ENCODE data around the gene EDA.

The EDA gene

DNA sequence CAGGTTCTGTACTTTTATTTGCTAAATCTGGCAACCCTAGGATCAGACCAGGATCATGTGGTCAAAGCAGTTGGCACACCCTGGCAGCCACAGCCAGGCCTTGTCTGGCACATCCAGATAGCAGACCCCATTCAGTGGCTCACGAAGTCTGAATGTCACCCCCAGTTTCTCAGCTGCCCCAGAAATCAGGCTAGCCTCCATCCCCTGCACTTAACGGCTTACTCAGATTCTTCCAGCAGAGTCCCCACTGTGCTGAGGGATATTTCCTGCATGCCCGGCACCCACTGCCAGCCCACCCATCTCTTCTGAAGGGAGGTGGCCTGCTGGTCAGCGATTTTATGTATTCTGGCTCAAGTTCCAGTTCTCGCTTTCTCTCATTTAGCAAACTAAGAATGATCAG lies 438.5 kb downstream of the EDA start:
- H3K9ac ChIP-seq (ENCODE audit: low read length), result no peak overlapping the region
- peaks cover 18% of the 10 kb centered on the region; the same call in 1 of the 2 replicates for H3K9me3 ChIP-seq (ENCODE audit: control insufficient read depth, insufficient read depth, low read depth, low read length)
- H3K36me3 ChIP-seq (ENCODE audit: control insufficient read depth, insufficient read depth, low read length), result no peaks in the 10 kb centered on the region
- H3K27me3 ChIP-seq (ENCODE audit: control insufficient read depth, insufficient read depth, low read length), result no peaks in the 10 kb centered on the region
- no peaks in the 10 kb centered on the region for H3K4me1 ChIP-seq (ENCODE audit: control insufficient read depth, insufficient read depth, low read length)
- H3K4me3 ChIP-seq (ENCODE audit: low read depth, low read length), result no peak overlapping the region
- no peak overlapping the region for H3K27ac ChIP-seq (ENCODE audit: low read depth, low read length)

DNA sequence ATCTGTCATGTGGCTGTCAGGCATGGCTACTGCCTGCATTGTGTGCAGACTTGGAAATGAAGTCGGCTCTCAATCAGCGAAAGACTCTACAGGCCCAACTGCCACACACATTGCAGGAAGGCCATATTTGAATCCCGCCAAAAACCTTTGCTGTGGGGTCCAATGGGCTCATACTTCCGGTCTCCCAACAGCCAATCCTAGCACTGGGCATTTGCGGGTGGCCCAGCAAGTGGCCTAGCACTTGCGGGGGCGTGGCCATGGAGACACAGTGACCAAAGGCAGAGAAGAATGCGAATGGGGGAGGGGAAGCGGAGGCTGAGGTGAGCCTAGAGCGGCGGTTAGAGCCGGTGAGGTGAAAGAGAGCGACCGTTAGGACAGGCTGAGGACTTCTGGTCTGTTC lies 446.2 kb downstream of the EDA start, which contains the start of gene OTUD6A:
OTUD6A (plus strand) TSS at position 382 of the 400 bp plus-strand sequence. CDS start 68 bp downstream, outside the sequence.
- Histone ChIP-seq H3K27me3 (ENCODE audit: control insufficient read depth, insufficient read depth, low read length) (peaks cover 4% of the 10 kb centered on the region; the same call in 1 of the 2 replicates), H3K9me3 (ENCODE audit: control insufficient read depth, insufficient read depth, low read depth, low read length) (peaks cover 16% of the 10 kb centered on the region)

DNA sequence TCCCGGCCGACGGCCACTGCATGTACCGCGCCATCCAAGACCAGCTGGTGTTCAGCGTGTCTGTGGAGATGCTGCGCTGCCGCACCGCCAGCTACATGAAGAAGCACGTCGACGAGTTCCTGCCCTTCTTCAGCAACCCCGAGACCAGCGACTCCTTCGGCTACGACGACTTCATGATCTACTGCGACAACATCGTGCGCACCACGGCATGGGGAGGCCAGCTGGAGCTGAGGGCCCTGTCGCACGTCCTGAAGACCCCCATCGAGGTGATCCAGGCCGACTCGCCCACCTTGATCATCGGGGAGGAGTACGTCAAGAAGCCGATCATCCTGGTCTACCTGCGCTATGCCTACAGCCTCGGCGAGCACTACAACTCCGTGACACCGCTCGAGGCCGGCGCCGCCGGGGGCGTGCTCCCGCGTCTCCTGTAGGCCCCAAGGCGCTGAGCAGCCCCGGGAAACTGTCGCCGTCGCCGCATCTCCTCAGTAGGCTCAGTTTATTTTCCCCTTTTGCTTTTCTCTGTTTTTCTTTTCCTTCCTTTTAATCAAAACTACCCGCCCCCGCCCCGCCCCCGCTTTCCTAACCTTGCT lies 447.1 kb downstream of the EDA start:
- H3K9me3 ChIP-seq (ENCODE audit: control insufficient read depth, insufficient read depth, low read depth, low read length), result peaks cover 16% of the 10 kb centered on the region
- peaks cover 4% of the 10 kb centered on the region; the same call in 1 of the 2 replicates for H3K27me3 ChIP-seq (ENCODE audit: control insufficient read depth, insufficient read depth, low read length)
- H3K27ac ChIP-seq (ENCODE audit: low read depth, low read length), result no peak overlapping the region
- H3K36me3 ChIP-seq (ENCODE audit: control insufficient read depth, insufficient read depth, low read length), result no peaks in the 10 kb centered on the region
- no peak overlapping the region for H3K9ac ChIP-seq (ENCODE audit: low read length)
- no peak overlapping the region for H3K4me3 ChIP-seq (ENCODE audit: low read depth, low read length)
- H3K4me1 ChIP-seq (ENCODE audit: control insufficient read depth, insufficient read depth, low read length), result no peaks in the 10 kb centered on the region

More for the DNA sequence above, 446.2 kb downstream of the EDA start, which contains the start of gene OTUD6A:
- Histone ChIP-seq H3K27ac (ENCODE audit: low read depth, low read length) (no peak within 1 kb of the TSS), H3K4me1 (ENCODE audit: control insufficient read depth, insufficient read depth, low read length) (no peaks in the 10 kb centered on the region), H3K4me3 (ENCODE audit: low read depth, low read length) (no peak within 1 kb of the TSS), H3K9ac (ENCODE audit: low read length) (no peak within 1 kb of the TSS), H3K36me3 (ENCODE audit: control insufficient read depth, insufficient read depth, low read length) (no peaks in the 10 kb centered on the region)

DNA sequence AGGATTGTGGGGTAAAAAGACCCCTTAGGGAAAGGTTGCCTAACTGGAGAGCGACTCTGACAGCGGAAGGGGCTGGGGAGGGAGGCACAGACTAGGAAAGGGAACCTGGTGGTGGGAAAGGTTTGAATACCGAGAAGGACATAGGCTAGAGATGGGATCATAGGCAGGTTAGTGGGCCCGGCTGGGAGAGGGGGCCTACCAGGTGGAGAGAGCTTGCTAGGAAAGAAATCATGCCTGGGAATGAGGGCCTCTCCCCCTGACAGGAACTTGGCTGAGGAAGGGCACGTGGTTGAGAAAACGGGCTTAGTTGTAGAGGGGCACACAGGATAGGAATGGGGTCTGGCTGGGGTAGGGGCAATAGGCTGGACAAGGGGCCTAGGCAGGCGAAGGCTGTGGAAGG lies 450.7 kb downstream of the EDA start:
- peaks cover 4% of the 10 kb centered on the region; the same call in 1 of the 2 replicates for H3K27me3 ChIP-seq (ENCODE audit: control insufficient read depth, insufficient read depth, low read length)
- no peak overlapping the region for H3K27ac ChIP-seq (ENCODE audit: low read depth, low read length)
- no peak overlapping the region for H3K4me3 ChIP-seq (ENCODE audit: low read depth, low read length)
- no peak overlapping the region for H3K9ac ChIP-seq (ENCODE audit: low read length)
- peaks cover 12% of the 10 kb centered on the region for H3K9me3 ChIP-seq (ENCODE audit: control insufficient read depth, insufficient read depth, low read depth, low read length)
- no peaks in the 10 kb centered on the region for H3K4me1 ChIP-seq (ENCODE audit: control insufficient read depth, insufficient read depth, low read length)
- H3K36me3 ChIP-seq (ENCODE audit: control insufficient read depth, insufficient read depth, low read length), result no peaks in the 10 kb centered on the region

DNA sequence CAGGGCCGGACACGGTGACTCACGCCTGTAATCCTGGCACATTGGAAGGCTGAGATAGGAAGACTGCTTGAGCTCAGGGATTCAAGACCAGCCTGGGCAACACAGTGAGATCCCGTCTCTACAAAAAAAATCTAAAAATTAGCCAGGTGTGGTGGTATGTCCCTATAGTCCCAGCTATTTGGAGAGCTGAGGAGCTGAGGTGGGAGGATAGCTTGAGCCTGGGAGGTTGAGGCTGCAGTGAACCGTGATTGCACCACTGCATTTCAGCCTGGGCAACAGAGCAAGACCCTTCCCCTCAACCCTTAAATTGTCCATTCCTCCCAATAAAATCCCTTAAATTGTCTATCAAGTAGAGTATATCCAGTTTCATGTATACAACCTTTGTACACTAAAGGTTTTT lies 463.4 kb downstream of the EDA start:
- peaks cover 26% of the 10 kb centered on the region for H3K9me3 ChIP-seq (ENCODE audit: control insufficient read depth, insufficient read depth, low read depth, low read length)
- H3K9ac ChIP-seq (ENCODE audit: low read length), result no peak overlapping the region
- no peak overlapping the region for H3K27ac ChIP-seq (ENCODE audit: low read depth, low read length)
- H3K27me3 ChIP-seq (ENCODE audit: control insufficient read depth, insufficient read depth, low read length), result no peaks in the 10 kb centered on the region
- no peaks in the 10 kb centered on the region for H3K4me1 ChIP-seq (ENCODE audit: control insufficient read depth, insufficient read depth, low read length)
- no peak overlapping the region for H3K4me3 ChIP-seq (ENCODE audit: low read depth, low read length)
- H3K36me3 ChIP-seq (ENCODE audit: control insufficient read depth, insufficient read depth, low read length), result no peaks in the 10 kb centered on the region

DNA sequence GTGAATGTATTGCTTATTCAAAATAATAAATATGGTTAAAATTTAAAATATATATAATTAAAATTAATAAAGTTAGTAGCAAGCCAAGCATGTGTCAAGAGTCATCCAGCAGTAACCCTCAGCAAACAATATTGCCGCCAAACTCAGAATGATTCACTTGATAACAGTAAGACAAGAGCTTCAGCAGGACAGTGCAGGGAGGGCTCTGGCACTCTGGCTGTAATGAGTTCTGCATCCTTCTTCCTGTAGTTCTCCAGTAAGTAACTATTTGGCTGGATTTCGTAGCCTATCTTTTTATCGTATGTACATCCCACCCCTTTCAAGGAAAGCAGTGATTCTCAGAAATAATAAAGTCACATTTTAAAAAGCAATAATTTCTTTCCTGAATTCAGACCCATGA lies 464.0 kb downstream of the EDA start:
- Histone ChIP-seq H3K27ac (ENCODE audit: low read depth, low read length) (no peak overlapping the region), H3K4me1 (ENCODE audit: control insufficient read depth, insufficient read depth, low read length) (no peaks in the 10 kb centered on the region), H3K27me3 (ENCODE audit: control insufficient read depth, insufficient read depth, low read length) (no peaks in the 10 kb centered on the region)

DNA sequence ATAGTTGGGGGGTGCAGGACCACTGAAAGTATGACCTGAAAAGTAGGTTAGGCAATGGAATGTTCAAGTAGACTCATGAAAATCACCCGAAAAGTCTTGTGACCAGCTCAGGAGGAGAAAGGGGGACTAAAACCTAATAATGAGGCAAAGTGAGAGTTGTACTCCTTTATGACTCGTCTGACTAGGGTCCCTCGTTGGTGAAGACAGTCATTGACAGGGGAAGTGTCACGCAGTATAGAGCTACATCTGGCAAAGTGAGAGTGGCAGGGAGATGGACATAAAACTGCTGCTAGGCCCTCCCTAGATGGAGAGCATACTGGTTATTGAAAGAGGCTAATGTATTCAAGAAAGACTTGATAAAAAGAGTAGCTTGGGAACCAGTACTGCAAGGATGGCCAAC lies 466.8 kb downstream of the EDA start:
- peaks cover 12% of the 10 kb centered on the region for H3K9me3 ChIP-seq (ENCODE audit: control insufficient read depth, insufficient read depth, low read depth, low read length)
- no peaks in the 10 kb centered on the region for H3K27me3 ChIP-seq (ENCODE audit: control insufficient read depth, insufficient read depth, low read length)
- H3K36me3 ChIP-seq (ENCODE audit: control insufficient read depth, insufficient read depth, low read length), result no peaks in the 10 kb centered on the region
- H3K9ac ChIP-seq (ENCODE audit: low read length), result no peak overlapping the region
- no peak overlapping the region for H3K4me3 ChIP-seq (ENCODE audit: low read depth, low read length)
- no peak overlapping the region for H3K27ac ChIP-seq (ENCODE audit: low read depth, low read length)
- H3K4me1 ChIP-seq (ENCODE audit: control insufficient read depth, insufficient read depth, low read length), result no peaks in the 10 kb centered on the region

More for the DNA sequence above, 464.0 kb downstream of the EDA start:
- Histone ChIP-seq H3K9ac (ENCODE audit: low read length) (no peak overlapping the region), H3K4me3 (ENCODE audit: low read depth, low read length) (no peak overlapping the region), H3K9me3 (ENCODE audit: control insufficient read depth, insufficient read depth, low read depth, low read length) (peaks cover 26% of the 10 kb centered on the region), H3K36me3 (ENCODE audit: control insufficient read depth, insufficient read depth, low read length) (no peaks in the 10 kb centered on the region)

DNA sequence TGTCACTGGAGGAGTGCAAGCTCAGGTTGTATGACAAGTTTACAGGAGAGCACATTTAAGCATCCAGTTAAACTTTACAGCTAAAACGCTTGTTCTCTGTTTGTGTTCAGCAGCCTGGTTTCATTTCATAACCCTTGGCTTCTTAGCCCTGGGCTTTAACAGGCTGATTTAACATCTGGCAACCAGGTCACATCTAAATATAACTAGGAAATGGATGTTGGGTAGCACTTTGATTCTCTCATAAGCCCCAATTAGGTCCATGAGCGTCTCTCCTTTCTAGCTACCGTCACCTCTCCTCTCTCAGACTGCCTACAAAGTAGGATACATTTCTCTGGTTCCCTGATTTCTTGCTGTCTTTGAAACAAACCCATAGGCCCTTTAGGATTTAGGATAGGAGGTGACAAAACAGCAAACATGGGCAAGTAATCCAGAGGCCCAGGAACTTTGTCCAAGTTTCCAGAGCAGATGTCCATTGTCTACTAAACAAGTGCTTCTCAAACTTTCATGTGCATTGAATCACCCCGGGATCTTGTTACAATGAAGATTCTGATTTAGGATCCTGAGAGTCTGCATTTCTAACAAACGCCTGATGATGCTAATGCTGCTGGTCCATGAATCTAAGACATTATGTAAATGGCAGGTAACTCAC lies 468.8 kb downstream of the EDA start:
- Histone ChIP-seq H3K4me1 (ENCODE audit: control insufficient read depth, insufficient read depth, low read length) (no peaks in the 10 kb centered on the region), H3K27me3 (ENCODE audit: control insufficient read depth, insufficient read depth, low read length) (no peaks in the 10 kb centered on the region), H3K9ac (ENCODE audit: low read length) (no peak overlapping the region), H3K27ac (ENCODE audit: low read depth, low read length) (no peak overlapping the region), H3K4me3 (ENCODE audit: low read depth, low read length) (no peak overlapping the region), H3K9me3 (ENCODE audit: control insufficient read depth, insufficient read depth, low read depth, low read length) (peaks cover 11% of the 10 kb centered on the region; the same call in 1 of the 2 replicates), H3K36me3 (ENCODE audit: control insufficient read depth, insufficient read depth, low read length) (no peaks in the 10 kb centered on the region)

DNA sequence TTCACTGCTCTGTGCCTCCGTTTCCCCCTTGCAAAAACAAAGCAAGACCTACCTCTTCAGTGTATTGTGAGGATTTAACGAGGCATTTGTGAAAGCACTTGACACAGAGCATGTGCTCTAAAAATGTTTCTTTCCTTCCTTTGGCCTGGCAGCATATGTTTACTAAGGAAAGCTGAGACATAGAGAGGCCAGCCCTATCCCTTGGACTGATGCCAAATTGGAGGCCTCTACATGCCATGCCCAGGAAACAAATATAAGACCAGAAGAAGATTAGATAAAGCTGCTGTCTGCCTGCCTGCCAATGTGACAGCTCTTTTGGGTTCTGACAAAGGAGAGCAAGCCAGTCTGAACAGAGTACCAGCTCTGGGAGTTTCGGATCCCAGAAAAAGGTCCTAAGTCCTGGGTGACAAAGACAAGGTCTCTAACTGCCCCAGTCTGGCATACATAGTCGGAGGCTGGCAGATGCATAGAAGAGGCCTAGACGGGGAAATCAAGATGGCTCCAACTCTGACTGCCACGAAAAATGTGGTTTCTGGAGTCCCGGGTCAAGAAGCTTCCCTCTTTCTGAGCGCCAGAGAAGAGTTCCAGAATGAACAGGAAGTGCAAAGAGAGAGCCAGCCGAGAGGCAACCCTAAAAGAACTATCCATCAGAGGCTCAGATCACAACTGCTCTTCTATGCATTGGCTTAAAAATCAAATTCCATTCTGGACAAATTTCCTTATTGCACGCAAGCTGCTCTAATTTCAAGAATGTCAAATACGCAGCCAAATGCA lies 472.1 kb downstream of the EDA start:
- Histone ChIP-seq H3K9ac (ENCODE audit: low read length) (no peak overlapping the region), H3K27ac (ENCODE audit: low read depth, low read length) (no peak overlapping the region)

DNA sequence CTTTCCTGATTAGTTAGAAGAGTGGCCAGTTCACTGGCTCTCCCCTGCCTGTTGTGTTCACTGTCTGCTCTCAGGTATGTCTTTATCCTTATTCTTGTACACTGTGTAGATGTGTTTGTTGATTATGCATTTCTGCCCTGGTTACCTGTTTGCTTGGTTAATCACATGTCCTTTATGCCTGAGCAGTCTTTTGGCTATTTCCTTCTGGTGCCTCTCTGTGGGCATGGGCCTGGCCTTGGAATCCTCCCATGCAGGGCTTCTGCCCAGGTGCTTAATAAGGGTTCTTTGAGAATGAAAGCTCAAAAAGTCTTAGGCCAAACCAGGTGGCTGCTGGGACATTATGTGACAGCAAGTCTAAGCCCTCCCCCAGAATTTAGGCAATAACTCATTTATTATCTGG lies 472.8 kb downstream of the EDA start:
- Histone ChIP-seq H3K36me3 (ENCODE audit: control insufficient read depth, insufficient read depth, low read length) (no peaks in the 10 kb centered on the region), H3K27me3 (ENCODE audit: control insufficient read depth, insufficient read depth, low read length) (no peaks in the 10 kb centered on the region), H3K9me3 (ENCODE audit: control insufficient read depth, insufficient read depth, low read depth, low read length) (peaks cover 9% of the 10 kb centered on the region; the same call in 1 of the 2 replicates), H3K9ac (ENCODE audit: low read length) (no peak overlapping the region), H3K27ac (ENCODE audit: low read depth, low read length) (no peak overlapping the region), H3K4me1 (ENCODE audit: control insufficient read depth, insufficient read depth, low read length) (no peaks in the 10 kb centered on the region), H3K4me3 (ENCODE audit: low read depth, low read length) (no peak overlapping the region)

More for the DNA sequence above, 472.1 kb downstream of the EDA start:
- no peaks in the 10 kb centered on the region for H3K36me3 ChIP-seq (ENCODE audit: control insufficient read depth, insufficient read depth, low read length)
- H3K4me3 ChIP-seq (ENCODE audit: low read depth, low read length), result no peak overlapping the region
- peaks cover 9% of the 10 kb centered on the region; the same call in 1 of the 2 replicates for H3K9me3 ChIP-seq (ENCODE audit: control insufficient read depth, insufficient read depth, low read depth, low read length)
- no peaks in the 10 kb centered on the region for H3K27me3 ChIP-seq (ENCODE audit: control insufficient read depth, insufficient read depth, low read length)
- H3K4me1 ChIP-seq (ENCODE audit: control insufficient read depth, insufficient read depth, low read length), result no peaks in the 10 kb centered on the region
